HCT116 (cell line): Measurements from ENCODE around the gene ICA1. TPM values are rescaled to one million over a fixed set of nuclear protein-coding genes. Genes with fewer than 3 reads are reported as not detected.

Experiments
- ATAC-seq: fragments of 200-7000 bp; cut with Tn5 transposase; 2 replicates; pipeline ENCODE4 v1.9.1; 2020; ENCODE audit warnings: mild to moderate bottlenecking, moderate library complexity
- BruUV-seq: library from RNA; stranded (reverse); fragments of 400-500 nt; replicated peaks from 2 replicates; lab custom pipeline; 2021; lab: Mats Ljungman, UMichigan
- CTCF ChIA-PET: fragments of 300-600 bp; sonication (Branson Sonifier 250); formaldehyde crosslinking; loops from one replicate; lab custom pipeline; 2021; ENCODE audit warnings: antibody characterized with exemption; lab: Charles Lee
- POLR2A ChIA-PET: fragments of 300-600, 350-600 bp; sonication (Branson Sonifier 250); formaldehyde crosslinking; loops from one replicate; lab custom pipeline; 2021; ENCODE audit warnings: antibody characterized with exemption; lab: Charles Lee
- RAD21 ChIA-PET, 2 experiments: fragments of 300-600 bp; sonication (Branson Sonifier 250); formaldehyde crosslinking; loops; one replicate each; lab custom pipeline; 2023; ENCODE audit warnings: low total read pairs in 2 of 2; ENCODE audit not compliant: uncharacterized antibody in 2 of 2, unreplicated experiment in 2 of 2, low non-redundant PET in 1 of 2; lab: Charles Lee
- DNase-seq: peaks from one replicate; pipeline ENCODE4 v3.0.0-alpha.2; 2010; ENCODE audit warnings: low read depth, low spot score
- H2AFZ ChIP-seq: fragments of 200-600 bp; shearing (Covaris generic), sonication (generic); 2 replicates; pipeline ENCODE4 v1.6.1; 2017; ENCODE audit warnings: low read depth, mixed run types, mixed read lengths, antibody characterized with exemption, low read length; ENCODE audit not compliant: poor library complexity, severe bottlenecking
- H3K27ac ChIP-seq: 2 replicates; pipeline ENCODE4 v1.5.1; 2012; ENCODE audit warnings: low read depth, low read length
- H3K27me3 ChIP-seq: fragments of 200-600 bp; sonication (generic); 2 replicates; pipeline ENCODE4 v1.6.1; 2016; ENCODE audit warnings: mixed run types, low read length, mixed read lengths; ENCODE audit not compliant: insufficient read depth
- H3K36me3 ChIP-seq, 2 experiments: fragments of 200-500 bp in 1 of 2; fragments of 200-600 bp in 1 of 2; sonication (Bioruptor generic) in 1 of 2; sonication (generic) in 1 of 2; 2 replicates each; pipeline versions ENCODE4 v1.5.1 to v1.6.1; 2014 to 2016; ENCODE audit warnings: low read length in 2 of 2, inconsistent platforms in 1 of 2, mixed read lengths in 1 of 2, mixed run types in 1 of 2; ENCODE audit not compliant: insufficient read depth in 2 of 2, control insufficient read depth in 1 of 2
- H3K4me1 ChIP-seq, 2 experiments: fragments of 200-600 bp in 1 of 2; sonication (generic) in 1 of 2; 2 replicates each; pipeline versions ENCODE4 v1.5.1 to v1.6.1; 2012 to 2017; ENCODE audit warnings: low read length in 2 of 2, inconsistent platforms in 1 of 2, mild to moderate bottlenecking in 1 of 2, mixed read lengths in 1 of 2, mixed run types in 1 of 2, moderate library complexity in 1 of 2; ENCODE audit not compliant: insufficient read depth in 2 of 2, control insufficient read depth in 1 of 2
- H3K4me2 ChIP-seq: fragments of 200-600 bp; sonication (generic); 2 replicates; pipeline ENCODE4 v1.6.1; 2017; ENCODE audit warnings: mixed run types, low read length, mixed read lengths
- H3K4me3 ChIP-seq, 2 experiments: fragments of 200-600 bp in 1 of 2; sonication (generic) in 1 of 2; replicated peaks in 1 of 2; 2 replicates each; pipeline ENCODE4 v1.5.1; 2011 to 2016; ENCODE audit warnings: low read length in 2 of 2, control low read depth in 1 of 2, low read depth in 1 of 2, mild to moderate bottlenecking in 1 of 2, mixed read lengths in 1 of 2, mixed run types in 1 of 2
- H3K79me2 ChIP-seq: fragments of 200-600 bp; sonication (generic); 2 replicates; pipeline ENCODE4 v1.6.1; 2017; ENCODE audit warnings: mild to moderate bottlenecking, mixed run types, low read length, moderate library complexity, mixed read lengths; ENCODE audit not compliant: insufficient read depth
- H3K9ac ChIP-seq: fragments of 200-600 bp; sonication (generic); 2 replicates; pipeline ENCODE4 v1.6.1; 2016; ENCODE audit warnings: low read length, mixed read lengths
- H3K9me2 ChIP-seq: fragments of 200-600 bp; sonication (generic), shearing (Covaris generic); 2 replicates; pipeline ENCODE4 v1.6.1; 2017; ENCODE audit warnings: mixed run types, mild to moderate bottlenecking, moderate library complexity; ENCODE audit not compliant: insufficient read depth
- H3K9me3 ChIP-seq, 2 experiments: fragments of 200-500 bp in 1 of 2; fragments of 200-600 bp in 1 of 2; sonication (Bioruptor generic) in 1 of 2; sonication (generic) in 1 of 2; 2 replicates each; pipeline ENCODE4 v1.6.1; 2014 to 2017; ENCODE audit warnings: low read length in 2 of 2, mixed read lengths in 2 of 2, inconsistent platforms in 1 of 2, low read depth in 1 of 2, mild to moderate bottlenecking in 1 of 2, mixed run types in 1 of 2, moderate library complexity in 1 of 2; ENCODE audit not compliant: control insufficient read depth in 1 of 2, insufficient read depth in 1 of 2
- H4K20me1 ChIP-seq: fragments of 200-600 bp; sonication (generic), shearing (Covaris generic); 2 replicates; pipeline ENCODE4 v1.6.1; 2017; ENCODE audit warnings: mixed run types, mild to moderate bottlenecking, moderate library complexity; ENCODE audit not compliant: insufficient read depth
- CBX3 ChIP-seq: IDR thresholded peaks from 2 replicates; pipeline ENCODE4 v1.6.1; 2012; ENCODE audit warnings: low read depth
- CEBPB ChIP-seq: IDR thresholded peaks from 2 replicates; pipeline ENCODE4 v1.6.1; 2012; ENCODE audit warnings: low read depth
- CTCF ChIP-seq, 3 experiments: fragments of 200-600 bp in 1 of 3; sonication (generic) in 1 of 3; IDR thresholded peaks in 2 of 3; conservative IDR thresholded peaks in 1 of 3; 2 replicates each; pipeline ENCODE4 v1.5.1; 2012 to 2017; ENCODE audit warnings: low read depth in 2 of 3, low read length in 2 of 3, antibody characterized with exemption in 1 of 3, borderline replicate concordance in 1 of 3, control low read depth in 1 of 3, mild to moderate bottlenecking in 1 of 3, mixed read lengths in 1 of 3, mixed run types in 1 of 3, moderate library complexity in 1 of 3; ENCODE audit not compliant: insufficient read depth in 1 of 3
- EGR1 ChIP-seq: IDR thresholded peaks from 2 replicates; pipeline ENCODE4 v1.6.1; 2012; ENCODE audit warnings: low read depth
- EZH2 ChIP-seq: fragments of 200-600 bp; sonication (generic); IDR thresholded peaks from 2 replicates; pipeline ENCODE4 v1.6.1; 2017; ENCODE audit warnings: antibody characterized with exemption, mixed run types
- EZH2phosphoT487 ChIP-seq: fragments of 200-600 bp; IDR thresholded peaks from 2 replicates; pipeline ENCODE4 v1.6.1; 2018; ENCODE audit warnings: antibody characterized with exemption, borderline replicate concordance
- FOSL1 ChIP-seq: IDR thresholded peaks from 2 replicates; pipeline ENCODE4 v1.6.1; 2012; ENCODE audit warnings: low read depth
- JUND ChIP-seq: IDR thresholded peaks from 2 replicates; pipeline ENCODE4 v1.6.1; 2012
- MAX ChIP-seq: IDR thresholded peaks from 2 replicates; pipeline ENCODE4 v1.6.1; 2012
- SIN3A ChIP-seq: IDR thresholded peaks from 2 replicates; pipeline ENCODE4 v1.6.1; 2012; ENCODE audit warnings: low read depth
- SP1 ChIP-seq: IDR thresholded peaks from 2 replicates; pipeline ENCODE4 v1.6.1; 2012; ENCODE audit warnings: low read depth
- SRF ChIP-seq: IDR thresholded peaks from 2 replicates; pipeline ENCODE4 v1.6.1; 2012; ENCODE audit warnings: low read depth
- ZBTB33 ChIP-seq: IDR thresholded peaks from 2 replicates; pipeline ENCODE4 v1.6.1; 2011; ENCODE audit warnings: mild to moderate bottlenecking, low read length, moderate library complexity; ENCODE audit not compliant: insufficient replicate concordance; ENCODE audit errors: extremely low read depth
- ZFX ChIP-seq: fragments of 450-650 bp; IDR thresholded peaks from 2 replicates; pipeline ENCODE4 v1.6.1; 2017
- intact Hi-C: fragments of 100-400 bp; cut with micrococcal nuclease; formaldehyde crosslinking; loops from 2 replicates; pipeline ENCODE4 v1.10.0; 2022
- total RNA-seq: library from RNA; stranded (reverse); gene quantifications from one replicate; pipeline ENCODE4 v1.2.1, GENCODE V29; 2021; ENCODE audit not compliant: unreplicated experiment

ICA1 gene
- total RNA-seq, 1 experiment from 2014 or later, result 16.4 TPM

- H3K27ac ChIP-seq, result no peak overlapping the region
- H3K9ac ChIP-seq, result no peak overlapping the region
- H3K4me2 ChIP-seq, result no peak overlapping the region
- no peaks in the 10 kb centered on the region for H3K4me1 ChIP-seq
- TF ChIP-seq SIN3A (no peak), FOSL1 (no peak), CTCF (IDR thresholded peaks at IDR 0.05 in 2 of 3, conservative IDR thresholded peaks at IDR 0.05 in 1 of 3; ENCODE audit: borderline replicate concordance in 1 of 3, insufficient read depth in 1 of 3, low read depth in 2 of 3, low read length in 2 of 3) (no peak), SP1 (no peak), JUND (no peak), EZH2 (no peak), ZFX (no peak), CEBPB (no peak), ZBTB33 (no peak), EGR1 (no peak), CBX3 (no peak), SRF (no peak), MAX (no peak), EZH2phosphoT487 (no peak)
- H2AFZ ChIP-seq, result no peak overlapping the region
- ChIA-PET RAD21 (no interaction called here), POLR2A (no interaction called here), CTCF (no interaction called here)
- H3K79me2 ChIP-seq, result no peaks in the 10 kb centered on the region
- intact Hi-C loops, result no loop called here
- no TSS peak for BruUV-seq
- no peaks in the 10 kb centered on the region for H3K9me3 ChIP-seq
- H3K9me2 ChIP-seq, result no peaks in the 10 kb centered on the region
- ATAC-seq, result no peak
- no peaks in the 10 kb centered on the region for H3K27me3 ChIP-seq
- no peak overlapping the region for H3K4me3 ChIP-seq
- no peaks in the 10 kb centered on the region for H4K20me1 ChIP-seq
- H3K36me3 ChIP-seq, result no peaks in the 10 kb centered on the region
- DNase-seq, result no peak
These were observed 12.8 kb downstream of the ICA1 start for GRCh38 chr7:8249121-8249520.
